Fibroblast of skin of back (primary cell): ENCODE measurements around the gene TMEM203.

ENCODE experiments used
- DNase-seq: peaks from one replicate; pipeline ENCODE4 v3.0.0-alpha.2; 2013

TMEM203 gene

GRCh38 chr9:137164370-137165249 is 40.8 kb downstream of the TMEM203 start:
- no peak for DNase-seq

GRCh38 chr9:137163805-137164204 is 41.6 kb downstream of the TMEM203 start:
- DNase-seq, result no peak

GRCh38 chr9:137163365-137163715 is 42.1 kb downstream of the TMEM203 start:
- DNase-seq, result no peak

GRCh38 chr9:137162505-137163364 is 42.7 kb downstream of the TMEM203 start:
- DNase-seq, result no peak

GRCh38 chr9:137161558-137162486 is 43.6 kb downstream of the TMEM203 start:
- DNase-seq, result no peak

GRCh38 chr9:137160716-137161557 is 44.5 kb downstream of the TMEM203 start:
- no peak for DNase-seq

GRCh38 chr9:137160054-137160425 is 45.4 kb downstream of the TMEM203 start:
- no peak for DNase-seq

GRCh38 chr9:137159105-137160053 is 46.1 kb downstream of the TMEM203 start:
- no peak for DNase-seq

- DNase-seq, result no peak
These were observed 46.8 kb downstream of the TMEM203 start for GRCh38 chr9:137158625-137159024.

- no peak for DNase-seq
These were observed 47.6 kb downstream of the TMEM203 start for GRCh38 chr9:137157618-137158415.

GRCh38 chr9:137156567-137157375 is 48.7 kb downstream of the TMEM203 start:
- no peak for DNase-seq
